Measurements from ENCODE around the gene RABGAP1L.
"Not testable (repeated sequence)": the region's sequence is repeated elsewhere in the genome, so short reads cannot be mapped to it uniquely, and the experiment has no call there.

RABGAP1L gene

GRCh38 chr1:174142836-174143235 is 16.5 kb upstream of the RABGAP1L start:
- TF ChIP-seq, protein P1, sequence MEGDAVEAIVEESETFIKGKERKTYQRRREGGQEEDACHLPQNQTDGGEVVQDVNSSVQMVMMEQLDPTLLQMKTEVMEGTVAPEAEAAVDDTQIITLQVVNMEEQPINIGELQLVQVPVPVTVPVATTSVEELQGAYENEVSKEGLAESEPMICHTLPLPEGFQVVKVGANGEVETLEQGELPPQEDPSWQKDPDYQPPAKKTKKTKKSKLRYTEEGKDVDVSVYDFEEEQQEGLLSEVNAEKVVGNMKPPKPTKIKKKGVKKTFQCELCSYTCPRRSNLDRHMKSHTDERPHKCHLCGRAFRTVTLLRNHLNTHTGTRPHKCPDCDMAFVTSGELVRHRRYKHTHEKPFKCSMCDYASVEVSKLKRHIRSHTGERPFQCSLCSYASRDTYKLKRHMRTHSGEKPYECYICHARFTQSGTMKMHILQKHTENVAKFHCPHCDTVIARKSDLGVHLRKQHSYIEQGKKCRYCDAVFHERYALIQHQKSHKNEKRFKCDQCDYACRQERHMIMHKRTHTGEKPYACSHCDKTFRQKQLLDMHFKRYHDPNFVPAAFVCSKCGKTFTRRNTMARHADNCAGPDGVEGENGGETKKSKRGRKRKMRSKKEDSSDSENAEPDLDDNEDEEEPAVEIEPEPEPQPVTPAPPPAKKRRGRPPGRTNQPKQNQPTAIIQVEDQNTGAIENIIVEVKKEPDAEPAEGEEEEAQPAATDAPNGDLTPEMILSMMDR (IDR thresholded peaks at IDR 0.05; ENCODE audit: insufficient read depth, low read depth, low read length, missing control alignments), result no peak
- DNase-seq (ENCODE audit: low read depth), result no peak
- H3K4me3 ChIP-seq (ENCODE audit: low read length), result no peak overlapping the region

DNA sequence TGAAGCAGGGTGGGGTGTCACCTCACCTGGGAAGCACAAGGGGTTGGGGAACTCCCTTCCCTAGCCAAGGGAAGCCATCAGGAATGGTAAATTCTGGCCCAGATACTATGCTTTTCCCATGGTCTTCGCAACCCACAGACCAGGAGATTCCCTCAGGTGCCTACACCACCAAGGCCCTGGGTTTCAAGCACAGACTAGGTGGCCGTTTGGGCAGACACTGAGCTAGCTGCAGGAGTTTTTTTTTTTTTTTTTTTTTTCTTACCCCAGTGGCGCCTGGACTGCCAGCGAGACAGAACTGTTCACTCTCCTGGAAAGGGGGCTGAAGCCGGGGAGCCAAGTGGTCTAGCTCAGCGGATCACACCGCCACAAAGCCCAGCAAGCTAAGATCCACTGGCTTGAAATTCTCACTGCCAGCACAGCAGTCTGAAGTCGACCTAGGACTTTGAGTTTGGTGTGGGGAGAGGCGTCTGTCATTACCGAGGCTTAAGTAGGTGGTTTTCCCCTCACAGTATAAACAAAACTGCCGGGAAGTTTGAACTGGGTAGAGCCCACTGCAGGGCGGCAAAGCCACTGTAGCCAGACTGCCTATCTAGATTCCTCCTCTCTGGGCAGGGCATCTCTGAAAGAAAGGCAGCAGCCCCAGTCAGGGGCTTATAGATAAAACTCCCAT is 15.5 kb upstream of the RABGAP1L start:
- DNase-seq (ENCODE audit: low read depth); H3K4me3 ChIP-seq (ENCODE audit: low read length): not testable (repeated sequence)

DNA sequence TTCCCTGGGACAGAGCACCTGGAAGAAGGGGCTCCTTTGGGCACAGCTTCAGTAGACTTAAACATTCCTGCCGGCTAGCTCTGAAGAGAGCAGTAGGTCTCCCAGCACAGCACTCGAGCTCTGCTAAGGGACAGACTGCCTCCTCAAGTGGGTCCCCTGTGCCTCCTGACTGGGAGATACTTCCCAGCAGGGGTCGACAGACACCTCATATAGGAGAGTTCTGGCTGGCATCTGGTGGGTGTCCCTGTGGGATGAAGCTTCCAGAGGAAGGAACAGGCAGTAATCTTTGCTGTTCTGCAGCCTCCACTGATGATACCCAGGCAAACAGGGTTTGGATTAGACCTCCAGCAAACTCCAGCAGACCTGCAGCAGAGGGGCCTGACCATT is 14.9 kb upstream of the RABGAP1L start:
- not testable (repeated sequence) for DNase-seq (ENCODE audit: low read depth); H3K4me3 ChIP-seq (ENCODE audit: low read length)

GRCh38 chr1:174149216-174149615 is 10.1 kb upstream of the RABGAP1L start:
- no peak for DNase-seq (ENCODE audit: low read depth)
- TF ChIP-seq, protein P1 (IDR thresholded peaks at IDR 0.05; ENCODE audit: insufficient read depth, low read depth, low read length, missing control alignments), result no peak
- no peak overlapping the region for H3K4me3 ChIP-seq (ENCODE audit: low read length)

DNA sequence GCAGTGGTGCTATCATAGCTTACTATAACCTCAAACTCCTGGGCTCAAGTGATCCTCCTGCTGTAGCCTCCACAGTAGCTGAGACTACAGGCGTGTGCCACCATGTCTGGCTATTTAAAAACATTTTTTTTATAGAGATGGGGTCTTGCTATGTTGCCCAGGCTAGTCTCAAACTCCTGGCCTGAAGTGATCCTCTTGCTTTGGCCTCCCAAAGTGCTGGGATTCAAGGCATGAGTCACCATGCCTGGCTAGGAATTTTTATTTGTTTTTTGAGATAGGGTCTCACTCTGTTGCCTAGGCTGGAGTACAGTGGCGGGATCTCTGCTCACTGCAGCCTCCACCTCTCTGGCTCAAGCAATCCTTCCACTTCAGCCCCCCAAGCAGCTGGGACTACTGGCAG is 8.8 kb upstream of the RABGAP1L start:
- TF ChIP-seq, protein P1 (IDR thresholded peaks at IDR 0.05; ENCODE audit: insufficient read depth, low read depth, low read length, missing control alignments), result no peak
- no peak for DNase-seq (ENCODE audit: low read depth)
- H3K4me3 ChIP-seq (ENCODE audit: low read length), result no peak overlapping the region

GRCh38 chr1:174152427-174152826 is 6.9 kb upstream of the RABGAP1L start:
- peak; percentile 22 for DNase-seq (ENCODE audit: low read depth)
- no peak overlapping the region for H3K4me3 ChIP-seq (ENCODE audit: low read length)
- TF ChIP-seq, protein P1 (IDR thresholded peaks at IDR 0.05; ENCODE audit: insufficient read depth, low read depth, low read length, missing control alignments), result no peak

DNA sequence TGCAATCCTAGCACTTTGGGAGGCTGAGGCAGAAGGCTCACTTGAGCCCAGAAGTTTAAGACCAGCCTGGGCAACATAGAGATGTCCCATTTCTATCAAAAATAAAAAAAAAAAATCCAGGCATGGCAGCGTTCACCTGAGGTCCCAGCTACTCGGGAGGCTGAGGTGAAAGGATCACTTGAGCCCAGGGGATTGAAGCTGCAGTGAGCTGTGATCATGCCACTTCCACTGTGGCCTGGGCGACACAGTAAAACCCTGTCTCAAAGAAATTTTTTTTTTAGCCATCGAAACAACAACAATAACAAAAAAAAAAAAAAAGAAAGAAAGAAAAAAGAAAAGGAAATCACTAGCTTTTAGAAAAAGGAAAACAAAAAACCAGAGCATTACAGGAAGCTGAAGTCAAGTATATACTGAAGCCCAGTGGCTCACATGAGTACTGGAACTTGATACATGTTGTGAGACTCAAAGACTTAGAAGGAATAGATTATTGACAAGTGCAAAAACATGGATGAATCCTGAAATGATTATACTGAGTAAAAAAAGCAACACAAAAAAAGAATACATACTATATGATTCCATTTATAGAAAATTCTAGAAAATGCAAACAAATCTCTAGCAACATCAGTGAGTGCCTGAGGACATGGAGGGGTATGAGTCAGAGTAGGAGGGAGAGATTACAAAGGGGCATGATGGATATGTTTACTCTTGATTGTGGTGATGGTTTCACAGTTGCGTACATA is 6.1 kb upstream of the RABGAP1L start:
- TF ChIP-seq, protein P1 (IDR thresholded peaks at IDR 0.05; ENCODE audit: insufficient read depth, low read depth, low read length, missing control alignments), result no peak
- no peak overlapping the region for H3K4me3 ChIP-seq (ENCODE audit: low read length)

GRCh38 chr1:174153825-174154107 is 5.6 kb upstream of the RABGAP1L start:
- H3K4me3 ChIP-seq (ENCODE audit: low read length), result no peak overlapping the region
- TF ChIP-seq, protein P1 (IDR thresholded peaks at IDR 0.05; ENCODE audit: insufficient read depth, low read depth, low read length, missing control alignments), result no peak

More for the DNA sequence above, 6.1 kb upstream of the RABGAP1L start:
- DNase-seq (ENCODE audit: low read depth), result peak; percentile 91

More at GRCh38 chr1:174153825-174154107, 5.6 kb upstream of the RABGAP1L start:
- DNase-seq (ENCODE audit: low read depth), result no peak
